IPS DF 4.7 (cell line): ENCODE results near the gene TMPRSS15.

ENCODE experiments used
- DNase-seq: peaks from one replicate; pipeline ENCODE4 v3.0.0-alpha.2; 2013; ENCODE audit warnings: low spot score; ENCODE audit errors: extremely low read depth

The TMPRSS15 gene

DNA sequence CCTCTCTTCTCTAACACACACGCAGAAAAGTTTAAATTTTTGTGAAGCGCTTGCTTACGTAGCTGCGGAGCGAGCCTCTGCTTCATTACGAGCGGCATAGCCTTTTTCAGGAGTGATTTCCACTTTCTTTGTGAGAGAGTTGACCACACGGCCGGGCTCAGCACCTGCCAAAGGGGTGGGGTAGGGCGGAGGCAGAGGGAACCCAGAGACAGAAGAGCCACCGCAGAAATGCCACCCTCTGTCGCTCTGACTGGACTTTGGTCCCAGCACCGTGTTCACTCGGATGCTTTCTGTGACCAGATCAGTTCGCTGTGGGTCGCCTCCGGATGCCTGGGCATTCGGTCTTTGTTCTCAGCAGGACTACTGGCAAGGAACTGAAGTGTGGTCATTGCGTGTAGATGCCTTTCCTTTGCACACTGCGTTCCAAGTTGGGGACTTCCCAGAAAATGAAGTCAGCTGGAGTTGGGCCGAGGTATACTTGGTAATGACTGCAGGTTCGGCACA, 158.1 kb downstream of the TMPRSS15 start:
- DNase-seq: no peak

DNA sequence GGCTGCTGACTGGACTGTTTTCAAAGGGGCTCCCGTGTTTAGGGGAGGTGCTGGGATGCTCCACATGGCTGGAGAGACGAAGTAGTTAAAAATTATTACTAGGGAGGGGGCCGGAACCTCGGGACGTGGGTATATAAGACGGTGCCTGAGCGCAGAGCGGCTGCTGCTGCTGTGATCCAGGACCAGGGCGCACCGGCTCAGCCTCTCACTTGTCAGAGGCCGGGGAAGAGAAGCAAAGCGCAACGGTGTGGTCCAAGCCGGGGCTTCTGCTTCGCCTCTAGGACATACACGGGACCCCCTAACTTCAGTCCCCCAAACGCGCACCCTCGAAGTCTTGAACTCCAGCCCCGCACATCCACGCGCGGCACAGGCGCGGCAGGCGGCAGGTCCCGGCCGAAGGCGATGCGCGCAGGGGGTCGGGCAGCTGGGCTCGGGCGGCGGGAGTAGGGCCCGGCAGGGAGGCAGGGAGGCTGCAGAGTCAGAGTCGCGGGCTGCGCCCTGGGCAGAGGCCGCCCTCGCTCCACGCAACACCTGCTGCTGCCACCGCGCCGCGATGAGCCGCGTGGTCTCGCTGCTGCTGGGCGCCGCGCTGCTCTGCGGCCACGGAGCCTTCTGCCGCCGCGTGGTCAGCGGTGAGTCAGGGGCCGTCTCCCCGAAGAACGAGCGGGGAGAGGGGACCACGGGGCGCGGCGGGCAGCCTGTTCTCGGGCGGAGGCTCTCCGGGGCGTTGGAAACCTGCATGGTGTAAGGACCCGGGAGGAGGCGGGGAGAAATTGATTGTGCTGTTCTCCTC, 158.7 kb downstream of the TMPRSS15 start, which contains the start of gene CHODL:
Gene CHODL (plus strand): TSS at position 163 of the 793 bp plus-strand sequence. CDS start 391 bp downstream, at position 554.
- DNase-seq: no peak

DNA sequence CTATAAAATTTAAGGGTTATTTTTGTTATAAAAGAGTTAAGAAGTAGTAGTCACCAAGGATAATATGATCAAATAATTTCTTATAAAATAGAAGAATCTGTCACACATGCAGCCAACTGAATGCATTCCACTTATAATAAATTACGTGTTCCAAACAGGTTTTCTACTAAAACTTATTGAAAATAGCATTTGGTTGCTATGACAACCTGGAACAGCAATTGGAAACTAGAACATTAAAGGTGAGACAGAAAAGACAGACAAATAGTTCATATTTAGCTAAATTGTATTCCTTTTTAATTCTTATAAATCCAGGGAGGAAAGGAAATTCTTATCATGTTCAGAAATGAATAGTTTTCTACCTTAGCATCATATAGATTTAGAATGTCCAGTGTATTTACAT, 168.0 kb downstream of the TMPRSS15 start:
- no peak for DNase-seq

GRCh38 chr21:18228060-18228739, 175.4 kb downstream of the TMPRSS15 start:
- DNase-seq: no peak

DNA sequence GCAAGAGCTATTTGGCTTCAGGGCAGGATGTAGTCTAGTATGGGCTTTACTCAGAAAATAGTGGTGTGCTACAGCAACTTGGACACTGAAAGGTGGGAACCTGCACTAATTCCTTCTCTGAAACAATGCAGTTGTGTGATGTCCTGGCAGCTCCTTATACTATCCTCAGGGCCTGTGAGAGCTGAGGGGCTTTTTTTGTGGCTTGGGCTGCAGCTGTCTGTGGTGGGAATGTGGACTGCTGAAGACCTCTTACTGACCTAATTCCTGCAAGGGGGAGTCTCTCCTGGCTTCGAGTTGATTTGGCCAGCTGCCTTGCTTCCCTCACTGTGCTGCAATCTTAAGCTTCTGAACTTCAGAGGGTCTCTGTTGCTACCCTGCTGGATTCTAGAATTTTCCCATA, 181.2 kb downstream of the TMPRSS15 start:
- DNase-seq: no peak

DNA sequence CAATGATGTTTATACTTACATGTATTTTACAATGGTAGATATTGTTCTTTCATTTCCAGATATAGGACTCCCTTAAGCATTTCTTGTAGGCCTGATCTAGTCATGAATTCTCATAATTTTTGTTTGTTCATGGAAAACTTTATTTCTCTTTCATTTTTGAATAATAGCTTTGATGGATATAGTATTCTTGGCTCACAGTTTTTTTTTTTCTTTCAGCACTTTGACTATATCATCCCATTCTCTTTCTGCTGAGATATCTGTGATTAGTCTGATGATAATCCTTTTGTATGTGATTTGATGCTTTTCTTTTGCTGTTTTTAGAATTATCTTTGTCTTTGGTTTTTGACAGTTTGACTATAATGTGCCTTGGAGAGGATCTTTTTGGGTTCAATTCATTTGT, 183.1 kb downstream of the TMPRSS15 start:
- DNase-seq: no peak
